ENCODE measurements around the gene CCN5.
A peak's percentile ranks its signal among the peaks of the same experiment; 100 is the strongest.

Gene CCN5

DNA sequence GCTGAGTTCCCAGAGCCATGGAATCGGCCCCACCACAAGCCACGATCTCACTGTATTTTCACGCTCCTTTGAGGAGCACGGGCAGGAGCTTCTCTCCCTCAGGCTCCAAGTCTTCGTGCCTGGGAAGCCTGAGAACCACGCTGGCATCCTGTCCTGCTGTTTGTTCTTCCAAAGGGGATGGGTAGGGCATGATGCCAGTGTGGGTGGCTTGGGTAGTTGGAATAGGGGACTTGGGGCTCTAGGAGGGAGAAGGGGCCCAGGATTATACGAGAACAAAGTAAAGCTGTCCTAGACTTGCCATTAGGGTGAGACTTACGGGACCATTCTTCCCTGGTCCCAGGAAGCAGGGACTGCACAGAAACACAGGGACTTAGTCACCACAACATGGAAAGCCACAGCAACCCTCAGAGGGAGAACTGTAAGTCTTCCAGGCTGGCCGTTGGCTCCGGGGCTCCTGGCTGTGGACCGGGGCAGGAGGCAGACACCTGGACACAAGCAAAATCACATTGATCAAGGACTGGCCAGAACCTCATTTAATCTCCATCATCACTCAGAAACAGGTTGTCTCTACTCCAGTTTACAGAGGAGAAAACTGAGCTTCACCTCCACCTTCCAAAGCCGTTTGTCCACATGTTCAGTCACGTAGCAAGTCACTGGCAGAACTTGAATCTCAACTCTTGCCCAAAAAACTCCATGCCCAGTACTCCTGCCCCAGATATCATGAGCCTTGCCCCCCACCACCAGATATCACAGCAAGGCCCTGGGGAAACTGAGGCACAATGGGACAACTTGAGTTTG is 1.3 kb downstream of the CCN5 start:
- no peak for DNase-seq (ENCODE audit: low read depth)

DNA sequence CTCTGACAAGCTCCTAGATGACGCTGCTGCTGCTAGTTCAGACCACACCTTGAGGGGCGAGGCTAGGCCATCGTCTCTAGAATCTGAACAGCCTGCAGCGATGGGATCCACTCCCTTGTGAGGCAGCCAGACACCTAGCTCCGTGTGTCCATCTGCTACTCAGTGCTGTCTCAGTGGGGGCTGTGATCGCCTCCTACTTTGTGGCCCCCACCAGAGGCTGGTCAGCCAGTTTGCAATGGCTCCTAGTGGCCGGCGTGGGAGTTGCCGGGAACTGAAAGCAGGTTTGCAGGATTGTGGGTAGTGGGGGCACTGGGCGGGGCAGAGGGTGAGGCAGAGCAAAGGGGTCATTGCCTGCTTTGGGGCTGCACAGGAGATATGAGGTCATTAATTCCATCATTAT is 2.8 kb downstream of the CCN5 start:
- no peak for DNase-seq (ENCODE audit: low read depth)

DNA sequence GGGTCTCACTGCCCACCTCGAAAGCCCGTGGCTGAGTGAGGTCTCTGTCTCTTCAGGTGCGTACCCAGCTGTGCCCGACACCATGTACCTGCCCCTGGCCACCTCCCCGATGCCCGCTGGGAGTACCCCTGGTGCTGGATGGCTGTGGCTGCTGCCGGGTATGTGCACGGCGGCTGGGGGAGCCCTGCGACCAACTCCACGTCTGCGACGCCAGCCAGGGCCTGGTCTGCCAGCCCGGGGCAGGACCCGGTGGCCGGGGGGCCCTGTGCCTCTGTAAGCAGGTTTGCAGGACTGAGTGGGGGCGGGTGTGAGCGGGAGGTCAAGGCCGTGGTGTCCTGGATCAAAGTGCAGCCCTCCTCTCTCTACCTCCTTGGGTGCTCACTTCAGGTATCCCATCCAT is 4.7 kb downstream of the CCN5 start:
- DNase-seq (ENCODE audit: low read depth), result no peak

DNA sequence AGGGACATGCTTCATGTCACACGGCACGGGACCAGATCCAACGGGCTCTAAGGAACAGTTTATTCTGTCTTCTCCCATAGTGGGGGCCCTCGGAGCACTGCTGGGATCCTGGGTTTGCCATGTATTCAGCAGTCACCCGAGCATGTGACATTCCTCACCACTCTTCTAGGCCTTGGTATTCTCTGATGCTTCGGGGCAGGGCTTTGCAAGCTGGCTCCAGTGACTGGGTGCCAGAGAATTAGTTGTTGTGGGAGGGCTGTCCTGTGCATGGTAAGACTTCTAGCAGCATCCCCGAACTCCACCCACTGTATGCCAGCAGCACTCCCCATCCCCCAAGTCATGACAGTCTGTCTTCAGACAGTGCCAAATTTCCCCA is 5.4 kb downstream of the CCN5 start:
- no peak for DNase-seq (ENCODE audit: low read depth)

DNA sequence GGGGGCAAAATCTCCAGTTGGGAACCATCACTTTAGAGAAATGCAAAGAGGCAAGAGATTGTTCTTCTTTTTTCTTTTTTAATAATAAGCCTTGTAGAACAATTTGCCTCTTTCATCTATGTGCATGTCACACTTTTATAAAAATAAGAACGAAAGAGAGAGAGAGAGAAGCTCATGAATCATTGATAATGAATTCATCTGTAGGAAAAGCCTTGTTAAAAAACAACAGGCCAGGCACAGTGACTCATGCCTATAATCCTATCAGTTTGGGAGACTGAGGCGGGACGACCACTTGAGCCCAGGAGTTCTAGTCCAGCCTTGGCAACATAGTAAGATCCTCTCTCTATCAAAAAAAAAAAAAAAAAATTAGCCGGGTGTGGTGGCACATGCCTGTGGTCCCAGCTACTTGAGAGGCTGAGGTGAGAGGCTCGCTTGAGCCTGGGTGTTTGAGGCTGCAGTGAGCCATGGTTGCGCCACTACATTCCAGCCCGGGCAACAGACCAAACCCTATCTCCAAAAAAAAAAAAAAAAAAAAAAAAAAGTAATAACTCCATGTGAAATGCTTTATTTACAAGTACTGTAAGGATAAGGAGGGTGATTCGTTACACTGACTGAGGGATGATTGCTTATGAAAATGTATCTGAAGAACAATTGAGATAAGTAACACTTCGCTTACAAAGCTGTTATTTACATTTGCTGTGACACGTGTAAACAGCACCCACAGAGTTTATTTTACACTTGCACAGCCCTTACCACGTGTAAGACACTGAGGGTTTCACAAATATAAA is 6.0 kb downstream of the CCN5 start:
- DNase-seq (ENCODE audit: low read depth), result no peak

DNA sequence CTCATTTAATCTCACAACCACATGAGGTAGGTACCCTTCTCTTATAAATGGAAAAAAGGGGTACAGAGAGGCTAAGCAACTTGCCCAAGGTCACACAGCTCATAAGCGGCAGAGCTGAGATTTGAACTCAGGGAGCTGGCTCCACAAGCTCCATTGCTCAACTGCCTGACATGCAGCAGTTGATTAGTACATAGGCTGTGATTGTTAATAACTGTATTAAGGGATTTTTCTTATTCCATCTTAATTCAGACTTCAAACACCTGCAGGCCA is 6.6 kb downstream of the CCN5 start:
- DNase-seq (ENCODE audit: low read depth), result no peak

DNA sequence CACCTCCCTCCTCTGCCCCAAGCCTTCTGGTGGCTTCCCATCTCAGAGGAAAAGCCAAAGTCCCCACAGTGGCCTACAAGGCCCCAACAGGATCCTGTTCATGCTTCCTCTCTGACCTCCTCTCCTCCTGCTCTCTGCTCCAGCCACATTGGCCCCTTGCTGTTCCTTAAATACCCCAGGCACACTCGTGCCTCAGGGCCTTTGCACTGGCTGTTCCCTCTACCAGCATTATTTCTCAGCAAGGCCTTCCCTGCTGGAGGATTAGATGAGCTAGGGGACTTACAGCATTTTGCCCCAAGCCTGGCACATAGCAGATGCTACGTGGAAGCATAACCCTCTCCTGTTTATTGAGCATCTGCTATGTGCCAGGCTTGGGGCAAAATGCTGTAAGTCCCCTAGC is 7.8 kb downstream of the CCN5 start:
- DNase-seq (ENCODE audit: low read depth), result no peak

DNA sequence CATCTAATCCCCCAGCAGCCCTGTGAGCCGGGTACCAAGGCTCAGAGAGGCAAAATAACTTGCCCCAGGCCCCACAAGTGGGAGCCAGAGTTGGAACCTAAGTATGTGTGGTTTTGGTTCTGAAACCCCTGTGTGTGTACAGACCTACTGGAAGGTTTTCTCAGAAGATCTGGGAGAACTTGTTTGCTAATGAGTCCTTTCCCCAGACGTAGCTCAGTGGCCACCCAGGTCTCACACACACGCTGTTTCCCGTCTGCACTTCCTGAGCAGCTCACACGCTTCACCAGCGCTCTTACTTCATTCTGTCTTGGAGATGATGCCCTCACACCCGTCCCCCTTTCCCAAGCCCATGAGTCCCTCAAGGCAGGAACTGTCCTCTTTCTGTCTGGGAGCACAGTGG is 8.2 kb downstream of the CCN5 start:
- DNase-seq (ENCODE audit: low read depth), result no peak

DNA sequence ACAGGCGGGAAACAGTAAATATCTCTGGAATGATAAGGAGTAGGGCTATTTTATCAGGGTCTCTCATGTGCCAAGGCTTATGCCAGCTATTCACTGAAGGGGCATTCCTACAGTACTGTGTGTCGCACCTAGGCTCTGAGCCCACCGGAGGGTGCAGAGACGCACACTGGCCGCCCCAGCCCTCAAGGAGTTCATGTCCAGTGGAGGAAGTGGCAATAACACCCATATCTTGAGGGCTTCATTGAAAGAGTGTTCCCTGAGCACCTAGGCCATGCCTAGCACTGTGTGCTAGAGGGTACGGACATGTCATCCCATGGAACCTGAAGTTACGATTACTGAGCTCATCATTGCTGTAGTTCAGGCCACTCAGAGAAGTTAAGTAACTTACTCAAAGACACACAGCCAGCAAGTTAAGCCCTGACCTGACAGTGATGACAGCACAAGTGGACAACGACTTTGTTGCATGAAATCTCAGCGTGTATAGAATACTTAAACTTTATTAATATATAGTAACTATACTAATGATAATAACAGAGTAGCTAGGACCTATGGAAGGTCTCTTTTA is 8.7 kb downstream of the CCN5 start:
- no peak for DNase-seq (ENCODE audit: low read depth)

DNA sequence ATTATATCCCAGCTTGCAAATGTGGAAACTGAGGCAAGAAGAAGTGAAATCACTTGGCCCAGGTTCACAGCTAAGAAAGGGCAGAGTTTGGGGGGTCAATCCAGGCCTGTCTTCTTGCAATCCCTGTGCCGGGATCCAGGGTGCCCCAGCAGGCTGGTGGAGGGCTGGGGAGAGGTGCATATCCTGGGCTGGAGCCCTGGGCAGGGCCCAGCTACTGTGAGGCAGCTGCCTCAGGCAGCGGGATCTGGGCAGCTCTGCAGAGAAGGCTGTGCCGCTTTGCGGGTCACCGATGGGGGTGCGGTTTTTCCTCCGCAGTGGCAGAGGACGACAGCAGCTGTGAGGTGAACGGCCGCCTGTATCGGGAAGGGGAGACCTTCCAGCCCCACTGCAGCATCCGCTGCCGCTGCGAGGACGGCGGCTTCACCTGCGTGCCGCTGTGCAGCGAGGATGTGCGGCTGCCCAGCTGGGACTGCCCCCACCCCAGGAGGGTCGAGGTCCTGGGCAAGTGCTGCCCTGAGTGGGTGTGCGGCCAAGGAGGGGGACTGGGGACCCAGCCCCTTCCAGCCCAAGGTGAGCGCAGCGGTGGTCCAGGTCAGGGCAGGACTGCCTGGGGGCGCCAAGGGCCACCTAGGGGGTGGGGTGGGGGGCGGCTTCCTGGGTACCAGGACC is 9.4 kb downstream of the CCN5 start:
- DNase-seq (ENCODE audit: low read depth), result no peak

DNA sequence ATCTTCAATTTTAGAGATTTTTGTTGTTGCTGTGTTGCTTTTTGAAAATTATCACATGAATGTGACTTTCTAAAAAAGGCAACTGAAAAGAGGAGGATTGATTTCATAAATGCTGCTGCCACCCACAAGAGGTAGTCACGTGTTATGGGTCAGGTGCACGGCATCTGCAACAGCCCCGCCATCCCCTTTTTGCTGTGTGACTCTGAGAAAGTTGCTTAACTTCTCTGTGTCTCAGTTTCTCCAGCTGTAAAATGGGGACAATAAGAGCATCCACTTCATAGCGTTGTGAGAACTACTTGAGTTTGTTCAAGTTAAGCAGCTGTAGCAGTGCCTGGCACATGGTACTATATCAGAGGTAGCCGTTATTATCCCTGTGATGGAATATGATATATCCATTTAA is 10.7 kb downstream of the CCN5 start:
- no peak for DNase-seq (ENCODE audit: low read depth)

DNA sequence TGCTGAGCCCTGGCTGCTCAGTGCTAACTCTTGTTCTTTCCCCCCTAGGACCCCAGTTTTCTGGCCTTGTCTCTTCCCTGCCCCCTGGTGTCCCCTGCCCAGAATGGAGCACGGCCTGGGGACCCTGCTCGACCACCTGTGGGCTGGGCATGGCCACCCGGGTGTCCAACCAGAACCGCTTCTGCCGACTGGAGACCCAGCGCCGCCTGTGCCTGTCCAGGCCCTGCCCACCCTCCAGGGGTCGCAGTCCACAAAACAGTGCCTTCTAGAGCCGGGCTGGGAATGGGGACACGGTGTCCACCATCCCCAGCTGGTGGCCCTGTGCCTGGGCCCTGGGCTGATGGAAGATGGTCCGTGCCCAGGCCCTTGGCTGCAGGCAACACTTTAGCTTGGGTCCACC is 11.9 kb downstream of the CCN5 start:
- no peak for DNase-seq (ENCODE audit: low read depth)

DNA sequence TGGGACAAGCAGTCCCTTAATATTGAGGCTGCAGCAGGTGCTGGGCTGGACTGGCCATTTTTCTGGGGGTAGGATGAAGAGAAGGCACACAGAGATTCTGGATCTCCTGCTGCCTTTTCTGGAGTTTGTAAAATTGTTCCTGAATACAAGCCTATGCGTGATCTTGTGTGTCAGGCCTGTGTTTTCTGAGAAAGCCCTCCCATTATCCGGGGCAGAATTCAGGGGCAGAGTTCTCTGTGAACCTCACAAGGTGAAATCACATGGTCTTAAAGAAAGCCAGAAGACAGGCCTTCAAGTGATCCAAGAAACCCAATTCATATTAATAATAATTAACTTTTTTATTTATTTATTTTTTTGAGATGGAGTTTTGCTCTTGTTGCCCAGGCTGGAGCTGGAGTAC is 12.5 kb downstream of the CCN5 start:
- DNase-seq (ENCODE audit: low read depth), result no peak

DNA sequence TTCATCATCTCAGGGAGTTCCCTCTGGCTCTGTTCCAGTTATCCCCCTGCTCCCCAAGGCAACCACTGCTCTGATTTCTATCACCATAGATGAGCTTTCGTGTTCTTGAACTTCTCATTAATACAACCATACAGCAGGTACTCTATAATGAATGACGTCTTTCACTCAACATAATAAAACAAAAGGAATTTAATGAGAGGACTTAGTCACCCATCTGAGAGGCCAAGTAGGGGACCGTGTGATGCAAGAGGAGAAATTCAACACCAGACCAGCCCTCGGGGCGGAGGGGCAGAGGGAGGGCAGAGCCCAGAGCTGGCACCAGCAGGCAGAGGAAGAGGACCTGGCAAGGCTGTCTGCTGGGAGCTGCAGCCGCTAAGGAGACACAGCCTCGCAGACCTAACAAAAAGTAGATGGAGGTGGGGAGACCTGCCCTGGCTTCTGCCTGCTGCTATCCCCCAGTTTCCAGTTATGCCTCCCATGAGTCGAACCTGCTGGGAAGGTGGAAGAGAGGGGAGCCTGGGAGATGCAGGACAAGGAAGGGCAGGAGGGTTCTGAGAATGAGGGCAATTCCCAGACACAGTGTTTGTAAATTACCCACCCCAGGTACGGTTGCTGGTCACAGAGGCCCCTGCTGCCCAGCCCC is 13.8 kb downstream of the CCN5 start:
- no peak for DNase-seq (ENCODE audit: low read depth)

DNA sequence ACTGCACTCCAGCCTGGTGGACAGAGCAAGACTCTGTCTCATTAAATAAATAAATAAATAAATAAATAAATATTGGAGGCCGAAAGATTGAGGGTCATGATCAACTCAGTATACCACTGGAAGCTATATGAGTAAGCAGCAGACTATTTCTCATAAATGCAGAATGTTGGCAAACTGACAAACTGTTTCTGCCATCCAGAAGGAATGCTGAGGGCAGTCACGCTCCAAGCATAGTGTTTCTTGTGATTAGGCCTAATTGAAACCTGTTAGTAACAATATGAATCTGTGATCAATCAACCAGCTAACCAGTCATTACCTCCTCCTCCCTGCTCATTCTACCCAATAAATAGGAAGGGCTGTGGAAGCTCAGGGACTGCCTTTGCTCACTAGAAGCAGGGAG is 15.3 kb downstream of the CCN5 start:
- no peak for DNase-seq (ENCODE audit: low read depth)

DNA sequence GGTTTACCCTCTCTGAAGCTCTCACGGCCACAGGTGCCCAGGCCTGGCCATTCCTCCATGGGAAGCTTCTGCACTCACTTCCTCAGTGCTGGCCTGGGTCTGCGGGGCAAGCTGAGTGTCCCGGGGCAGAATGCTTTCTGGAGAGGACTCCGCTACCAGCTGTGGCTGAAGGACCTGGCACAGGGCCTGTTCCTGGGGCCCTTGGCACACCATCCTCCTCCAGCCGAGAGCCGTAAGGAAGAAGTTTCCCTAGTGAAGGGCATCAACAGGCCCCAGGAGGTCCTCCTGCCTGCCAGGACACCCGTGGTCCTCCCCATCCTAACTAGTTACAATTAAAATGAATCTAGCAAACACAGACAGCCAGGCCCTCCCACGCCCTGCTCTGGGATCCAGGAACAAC is 16.5 kb downstream of the CCN5 start:
- no peak for DNase-seq (ENCODE audit: low read depth)

DNA sequence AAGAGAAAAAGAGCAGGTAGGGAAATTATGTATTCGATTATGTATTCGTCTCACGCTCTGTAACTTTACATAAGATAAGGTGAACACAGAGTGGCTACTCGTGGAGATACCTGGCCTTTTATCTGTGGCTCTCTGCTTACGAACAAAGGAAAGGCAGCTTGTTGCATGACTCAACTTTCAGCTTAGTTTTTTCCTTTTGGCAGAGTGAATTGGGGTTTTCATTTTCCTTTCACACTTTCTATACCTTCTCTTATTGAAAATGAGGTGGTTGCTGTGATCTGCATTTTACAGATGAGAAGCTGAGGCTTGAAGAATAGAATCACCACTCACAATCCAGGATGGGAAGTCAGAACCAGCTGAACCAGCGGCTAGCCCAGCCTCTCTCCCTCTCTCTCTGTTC is 17.2 kb downstream of the CCN5 start:
- DNase-seq (ENCODE audit: low read depth), result no peak

DNA sequence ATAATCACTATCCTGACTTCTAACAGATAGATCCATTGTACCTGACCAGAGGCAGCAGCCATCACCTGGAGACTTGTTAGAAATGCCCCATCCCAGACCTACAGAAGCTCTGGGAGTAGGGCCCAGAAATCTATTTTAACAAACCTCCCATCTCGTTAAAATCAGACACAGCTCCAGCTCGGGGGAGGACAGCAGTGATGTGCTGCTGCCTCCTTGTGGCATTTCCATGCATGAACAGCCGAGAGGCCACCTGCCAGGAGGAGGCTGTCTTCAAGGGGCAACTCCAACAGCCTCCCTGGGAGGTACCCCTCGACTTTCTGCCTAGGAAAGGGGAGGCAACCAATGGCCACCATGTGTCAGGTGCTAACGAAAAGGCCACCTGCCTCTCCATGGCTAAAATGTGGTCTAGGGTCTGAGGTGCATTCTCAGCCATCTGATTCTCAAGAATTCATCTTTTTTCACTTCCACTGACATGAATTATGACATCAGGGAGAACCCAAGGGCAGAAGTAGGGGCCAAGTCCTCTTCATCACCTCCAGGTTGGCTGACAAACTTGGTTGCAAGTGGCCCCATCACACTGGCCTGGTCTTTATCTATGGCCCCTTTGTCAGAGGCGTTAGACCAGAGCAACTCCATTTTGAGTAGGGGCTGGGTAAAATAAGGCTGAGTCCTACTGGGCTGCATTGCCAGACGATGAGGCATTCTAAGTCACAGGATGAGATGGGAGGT is 18.3 kb downstream of the CCN5 start:
- DNase-seq (ENCODE audit: low read depth), result peak; percentile 16

DNA sequence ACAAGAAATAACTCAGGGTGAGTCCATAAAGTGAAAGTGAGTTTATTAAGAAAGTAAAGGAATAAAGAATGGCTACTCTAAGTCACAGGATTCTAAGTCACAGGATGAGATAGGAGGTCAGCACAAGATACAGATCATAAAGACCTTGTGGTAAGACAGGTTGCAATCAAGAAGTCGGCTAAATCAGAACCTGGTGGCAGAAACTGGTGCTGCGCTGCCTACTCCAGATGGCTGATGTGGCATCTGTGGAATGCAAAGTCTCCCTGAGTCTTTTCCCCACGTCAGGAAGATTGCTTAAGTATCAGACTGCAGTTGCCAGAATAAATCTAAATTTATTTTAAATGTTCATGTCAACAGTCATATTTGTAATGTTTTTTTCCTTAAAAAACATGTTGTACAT is 19.8 kb downstream of the CCN5 start:
- no peak for DNase-seq (ENCODE audit: low read depth)

DNA sequence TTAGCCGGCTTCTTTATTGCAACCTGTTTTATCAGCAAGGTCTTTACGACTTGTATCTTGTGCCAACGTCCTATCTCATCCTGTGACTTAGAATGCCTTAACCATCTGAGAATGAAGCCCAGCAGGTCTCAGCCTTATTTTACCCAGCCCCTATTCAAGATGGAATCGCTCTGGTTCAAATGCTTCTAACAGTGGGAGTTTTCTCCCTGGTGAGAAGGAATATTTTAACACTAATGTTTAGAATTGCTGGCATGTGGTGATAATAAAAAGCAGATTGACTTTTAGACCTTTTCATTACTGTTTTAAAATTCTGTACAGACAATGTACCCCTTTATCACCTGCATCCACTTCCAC is 20.6 kb downstream of the CCN5 start:
- DNase-seq (ENCODE audit: low read depth), result no peak

DNA sequence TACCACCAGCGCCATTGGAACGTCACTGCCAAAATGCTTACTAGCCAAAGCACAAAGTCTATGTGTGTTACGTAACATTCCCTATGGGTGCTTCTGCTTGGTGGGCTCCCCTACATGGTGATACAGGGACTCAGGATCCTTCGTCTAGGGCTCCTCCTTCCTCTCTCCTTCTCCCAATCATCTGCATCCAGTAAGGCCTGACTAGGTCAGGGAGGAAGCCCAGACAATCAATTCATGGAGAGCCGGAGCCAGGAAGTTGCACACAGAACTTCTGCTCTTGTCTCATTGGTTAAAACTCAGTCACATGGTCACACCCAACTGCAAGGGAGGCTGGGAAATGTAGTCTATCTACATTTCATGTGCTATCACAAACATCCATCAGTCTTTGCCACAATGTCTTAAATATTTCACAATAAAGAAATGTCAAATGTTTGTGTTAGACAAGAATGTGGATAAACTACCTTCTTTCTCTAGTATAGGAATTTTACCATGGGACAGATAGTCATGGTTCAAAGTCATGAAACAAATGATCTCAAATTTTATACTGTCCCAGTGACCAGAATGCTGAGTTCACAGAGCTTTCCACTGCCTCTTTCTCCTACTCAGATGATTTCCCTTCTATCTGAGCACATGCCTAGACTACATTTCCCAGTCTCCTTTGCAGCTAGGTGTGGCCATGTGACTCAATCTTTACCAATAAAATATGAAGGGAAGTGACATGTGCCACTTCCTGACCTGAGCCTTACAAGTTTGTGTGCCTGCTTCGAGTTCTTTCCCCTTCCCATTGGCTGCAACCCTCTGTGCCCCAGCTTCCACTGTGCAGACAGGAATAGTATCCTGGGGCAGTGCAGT is 21.2 kb downstream of the CCN5 start:
- no peak for DNase-seq (ENCODE audit: low read depth)
